ENCODE results near the gene CST1. TPM values are rescaled to one million over a fixed set of nuclear protein-coding genes. Genes with fewer than 3 reads are reported as not detected.

The CST1 gene
- total and polyA plus RNA-seq, 2 donors (not counting 1 experiment from before 2014, with no cell fraction given) = 3.6 to 3.9 TPM

GRCh38 chr20:23794841-23795240 lies 44.1 kb upstream of the CST1 start:
- no peak for TF ChIP-seq EZH2 (IDR thresholded peaks at IDR 0.05; ENCODE audit: low read length, missing control alignments)
- no peak overlapping the region for H3K9ac ChIP-seq (ENCODE audit: insufficient read depth, low read length)
- no peaks in the 10 kb centered on the region for H4K20me1 ChIP-seq (ENCODE audit: control insufficient read depth, extremely low read depth, insufficient read depth, low read length)
- H3K79me2 ChIP-seq (ENCODE audit: control insufficient read depth, insufficient read depth, low read length) = no peaks in the 10 kb centered on the region
- H3K36me3 ChIP-seq (ENCODE audit: control insufficient read depth, insufficient read depth, low read length) = no peaks in the 10 kb centered on the region
- H3K4me1 ChIP-seq (ENCODE audit: control insufficient read depth, extremely low read depth, insufficient read depth, low read length) = no peaks in the 10 kb centered on the region
- no peak overlapping the region for H2AFZ ChIP-seq (ENCODE audit: low read length)
- no peaks in the 10 kb centered on the region for H3K9me3 ChIP-seq (ENCODE audit: control insufficient read depth, insufficient read depth, low read depth, low read length)
- no peak overlapping the region for H3K27ac ChIP-seq (ENCODE audit: insufficient read depth, low read length)
- H3K4me2 ChIP-seq (ENCODE audit: extremely low read depth, insufficient read depth, low read length) = no peak overlapping the region
- no peak for DNase-seq (ENCODE audit: low read depth in 2 of 2)
- H3K27me3 ChIP-seq (ENCODE audit: control insufficient read depth, insufficient read depth, low read length) = no peaks in the 10 kb centered on the region
- H3K4me3 ChIP-seq (replicated peaks in 1 of 4; ENCODE audit: control extremely low read depth in 1 of 4, insufficient read depth in 1 of 4, low read depth in 3 of 4, low read length in 4 of 4) = no peak overlapping the region

- Histone ChIP-seq H3K79me2 (ENCODE audit: control insufficient read depth, insufficient read depth, low read length) (no peaks in the 10 kb centered on the region), H4K20me1 (ENCODE audit: control insufficient read depth, extremely low read depth, insufficient read depth, low read length) (no peaks in the 10 kb centered on the region), H3K4me2 (ENCODE audit: extremely low read depth, insufficient read depth, low read length) (no peak overlapping the region), H2AFZ (ENCODE audit: low read length) (no peak overlapping the region), H3K9me3 (ENCODE audit: control insufficient read depth, insufficient read depth, low read depth, low read length) (no peaks in the 10 kb centered on the region), H3K27me3 (ENCODE audit: control insufficient read depth, insufficient read depth, low read length) (no peaks in the 10 kb centered on the region), H3K4me1 (ENCODE audit: control insufficient read depth, extremely low read depth, insufficient read depth, low read length) (no peaks in the 10 kb centered on the region), H3K9ac (ENCODE audit: insufficient read depth, low read length) (no peak overlapping the region), H3K27ac (ENCODE audit: insufficient read depth, low read length) (no peak overlapping the region), H3K4me3 (replicated peaks in 1 of 4; ENCODE audit: control extremely low read depth in 1 of 4, insufficient read depth in 1 of 4, low read depth in 3 of 4, low read length in 4 of 4) (no peak overlapping the region), H3K36me3 (ENCODE audit: control insufficient read depth, insufficient read depth, low read length) (no peaks in the 10 kb centered on the region)
- TF ChIP-seq EZH2 (IDR thresholded peaks at IDR 0.05; ENCODE audit: low read length, missing control alignments) = no peak
- no peak for TF ChIP-seq CTCF (conservative IDR thresholded peaks at IDR 0.05 in 1 of 2, IDR thresholded peaks at IDR 0.05 in 1 of 2; ENCODE audit: low read depth in 1 of 2, low read length in 2 of 2)
- no peak for DNase-seq (ENCODE audit: low read depth in 2 of 2)
Measured at GRCh38 chr20:23794065-23794464, 43.3 kb upstream of the CST1 start.

- H3K79me2 ChIP-seq (ENCODE audit: control insufficient read depth, insufficient read depth, low read length) = no peaks in the 10 kb centered on the region
- H4K20me1 ChIP-seq (ENCODE audit: control insufficient read depth, extremely low read depth, insufficient read depth, low read length) = no peaks in the 10 kb centered on the region
- peaks cover 6% of the 10 kb centered on the region for H3K27me3 ChIP-seq (ENCODE audit: control insufficient read depth, insufficient read depth, low read length)
- no peak overlapping the region for H3K9ac ChIP-seq (ENCODE audit: insufficient read depth, low read length)
- H3K27ac ChIP-seq (ENCODE audit: insufficient read depth, low read length) = no peak overlapping the region
- no peak for DNase-seq (ENCODE audit: low read depth in 2 of 2)
- H3K9me3 ChIP-seq (ENCODE audit: control insufficient read depth, insufficient read depth, low read depth, low read length) = no peaks in the 10 kb centered on the region
- TF ChIP-seq CTCF (conservative IDR thresholded peaks at IDR 0.05 in 1 of 2, IDR thresholded peaks at IDR 0.05 in 1 of 2; ENCODE audit: low read depth in 1 of 2, low read length in 2 of 2) (no peak), EZH2 (IDR thresholded peaks at IDR 0.05; ENCODE audit: low read length, missing control alignments) (no peak)
- H2AFZ ChIP-seq (ENCODE audit: low read length) = no peak overlapping the region
- H3K36me3 ChIP-seq (ENCODE audit: control insufficient read depth, insufficient read depth, low read length) = no peaks in the 10 kb centered on the region
- no peak overlapping the region for H3K4me3 ChIP-seq (replicated peaks in 1 of 4; ENCODE audit: control extremely low read depth in 1 of 4, insufficient read depth in 1 of 4, low read depth in 3 of 4, low read length in 4 of 4)
- no peaks in the 10 kb centered on the region for H3K4me1 ChIP-seq (ENCODE audit: control insufficient read depth, extremely low read depth, insufficient read depth, low read length)
- no peak overlapping the region for H3K4me2 ChIP-seq (ENCODE audit: extremely low read depth, insufficient read depth, low read length)
Measured at GRCh38 chr20:23783447-23783846, 32.7 kb upstream of the CST1 start.

Data from fibroblast of lung (primary cell).